GM18505 (cell line): ENCODE measurements around the gene RTEL1.
A peak's percentile ranks its signal among the peaks of the same experiment; 100 is the strongest.

Source experiments
- ATAC-seq: cut with Tn5 transposase; IDR thresholded peaks from one replicate; pipeline ENCODE4 v1.9.1; 2021; ENCODE audit not compliant: unreplicated experiment
- POLR2A ChIP-seq: IDR thresholded peaks from 4 replicates; pipeline ENCODE4 v1.6.1; 2011; ENCODE audit warnings: borderline replicate concordance; ENCODE audit not compliant: insufficient read depth, insufficient read length; ENCODE audit errors: extremely low read depth

RTEL1 gene

GRCh38 chr20:63736893-63737694 is 79.0 kb downstream of the RTEL1 start:
- no peak for ATAC-seq
- TF ChIP-seq POLR2A, result peak; percentile 10

GRCh38 chr20:63737695-63737944 is 79.5 kb downstream of the RTEL1 start:
- no peak for ATAC-seq
- TF ChIP-seq POLR2A, result no peak

DNA sequence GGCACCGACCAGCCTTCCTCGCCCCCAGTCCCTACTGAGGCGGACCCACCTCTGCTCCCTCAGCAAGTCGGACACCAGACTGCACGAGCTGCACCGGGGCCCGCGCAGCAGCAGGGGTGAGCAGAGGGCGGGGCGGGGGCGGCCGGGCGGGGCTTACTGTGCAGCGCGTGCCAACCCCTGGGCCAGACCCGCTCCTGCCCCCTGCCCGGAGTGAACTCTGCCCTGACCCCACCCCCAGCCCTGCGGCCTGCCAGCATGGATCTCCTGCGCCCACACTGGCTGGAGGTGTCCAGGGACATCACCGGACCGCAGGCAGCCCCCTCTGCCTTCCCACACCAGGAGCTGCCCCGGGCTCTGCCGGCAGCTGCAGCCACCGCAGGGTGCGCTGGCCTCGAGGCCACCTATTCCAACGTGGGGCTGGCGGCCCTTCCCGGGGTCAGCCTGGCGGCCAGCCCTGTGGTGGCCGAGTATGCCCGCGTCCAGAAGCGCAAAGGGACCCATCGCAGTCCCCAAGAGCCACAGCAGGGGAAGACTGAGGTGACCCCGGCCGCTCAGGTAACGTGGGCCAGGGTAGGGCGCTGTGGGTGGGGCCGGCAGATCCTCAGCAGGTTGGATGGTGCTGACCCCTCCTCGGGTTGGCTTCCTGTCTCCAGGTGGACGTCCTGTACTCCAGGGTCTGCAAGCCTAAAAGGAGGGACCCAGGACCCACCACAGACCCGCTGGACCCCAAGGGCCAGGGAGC is 80.0 kb downstream of the RTEL1 start:
- ATAC-seq, result no peak
- peak; percentile 44 for TF ChIP-seq POLR2A

DNA sequence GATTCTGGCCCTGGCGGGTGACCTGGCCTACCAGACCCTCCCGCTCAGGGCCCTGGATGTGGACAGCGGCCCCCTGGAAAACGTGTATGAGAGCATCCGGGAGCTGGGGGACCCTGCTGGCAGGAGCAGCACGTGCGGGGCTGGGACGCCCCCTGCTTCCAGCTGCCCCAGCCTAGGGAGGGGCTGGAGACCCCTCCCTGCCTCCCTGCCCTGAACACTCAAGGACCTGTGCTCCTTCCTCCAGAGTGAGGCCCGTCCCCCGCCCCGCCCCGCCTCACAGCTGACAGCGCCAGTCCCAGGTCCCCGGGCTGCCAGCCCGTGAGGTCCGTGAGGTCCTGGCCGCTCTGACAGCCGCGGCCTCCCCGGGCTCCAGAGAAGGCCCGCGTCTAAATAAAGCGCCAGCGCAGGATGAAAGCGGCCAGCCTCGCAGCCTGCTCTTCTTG is 80.6 kb downstream of the RTEL1 start:
- ATAC-seq, result no peak
- TF ChIP-seq POLR2A, result no peak

- ATAC-seq, result peak; percentile 31
- peak; percentile 34 for TF ChIP-seq POLR2A
Measured at GRCh38 chr20:63739130-63740069, 81.3 kb downstream of the RTEL1 start, which contains the start of gene SLC2A4RG. Gene SLC2A4RG (plus strand): TSS chr20:63739776. CDS start chr20:63739913, 137 bp downstream.

DNA sequence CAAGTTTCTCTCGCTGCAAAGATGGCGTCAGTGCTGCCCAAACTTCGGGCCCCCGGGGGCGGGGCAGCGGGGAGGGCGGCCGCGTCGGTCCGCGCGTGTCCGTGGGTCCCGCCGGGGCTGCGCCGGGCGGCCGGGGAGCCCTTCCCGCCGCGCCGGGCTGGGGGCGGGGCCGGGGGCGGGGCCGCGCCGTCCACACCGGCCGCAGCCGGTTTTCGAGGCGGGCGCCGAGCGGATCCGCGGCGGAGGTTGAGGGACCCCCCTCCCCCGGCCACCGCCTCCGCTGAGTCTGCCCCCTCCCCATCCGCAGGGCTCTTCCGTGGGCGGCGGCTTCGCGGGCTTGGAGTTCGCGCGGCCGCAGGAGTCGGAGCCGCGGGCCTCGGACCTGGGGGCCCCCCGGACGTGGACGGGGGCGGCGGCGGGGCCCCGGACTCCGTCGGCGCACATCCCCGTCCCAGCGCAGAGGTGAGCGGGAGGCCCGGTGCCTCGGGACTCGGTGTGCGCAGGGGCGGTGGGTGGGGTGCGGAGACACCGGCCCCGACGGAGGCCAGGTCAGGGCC is 82.0 kb downstream of the RTEL1 start:
- peak; percentile 14 for ATAC-seq
- peak; percentile 28 for TF ChIP-seq POLR2A

DNA sequence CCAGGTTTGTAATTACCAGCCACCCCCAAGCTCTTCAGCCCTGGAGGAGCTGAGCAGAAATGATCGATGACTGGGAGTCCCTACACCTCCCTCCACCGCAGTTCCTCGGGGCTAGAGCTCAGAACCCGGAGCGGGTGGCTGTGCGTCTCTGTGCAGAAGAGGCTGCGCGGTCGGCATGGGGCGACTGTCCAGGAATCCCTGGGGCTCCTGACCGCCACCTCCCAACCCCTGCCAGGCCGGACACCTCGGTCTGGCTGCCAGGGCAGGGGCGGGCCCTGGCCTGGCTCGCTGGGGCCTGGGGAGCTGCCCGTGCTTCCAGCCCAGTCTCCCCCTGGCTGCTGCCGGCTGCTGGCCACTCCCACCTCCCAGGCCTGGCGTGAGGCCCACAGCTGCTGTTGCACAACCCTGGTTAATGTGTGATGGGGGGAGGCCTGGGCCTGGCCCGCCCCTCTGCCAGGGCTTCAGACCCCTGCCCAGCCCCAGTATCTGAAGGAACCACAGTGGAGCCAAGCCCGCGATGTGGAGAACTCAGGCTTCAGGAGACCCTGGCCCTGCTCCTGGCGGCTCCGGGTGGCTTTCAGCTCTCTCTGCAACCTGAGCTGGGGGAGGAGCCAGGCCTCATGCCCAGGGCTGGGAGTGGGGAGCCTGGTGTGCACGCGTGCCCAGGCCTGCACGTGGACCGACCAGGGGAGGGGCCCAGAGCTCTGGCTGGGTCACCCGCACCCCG is 82.7 kb downstream of the RTEL1 start:
- ATAC-seq, result no peak

DNA sequence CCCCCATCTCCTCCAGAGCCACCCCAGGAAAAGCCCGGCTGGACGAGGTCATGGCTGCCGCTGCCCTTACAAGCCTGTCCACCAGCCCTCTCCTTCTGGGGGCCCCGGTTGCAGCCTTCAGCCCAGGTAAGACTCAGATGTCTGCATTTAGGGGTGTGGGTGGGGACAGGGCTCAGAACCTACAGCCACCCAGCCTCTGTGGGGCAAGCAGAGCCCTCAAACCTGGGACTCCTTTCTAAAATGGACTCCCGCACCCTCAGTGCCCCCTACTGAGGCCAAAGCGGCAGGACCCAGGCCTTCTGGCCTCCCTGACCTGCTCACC is 83.2 kb downstream of the RTEL1 start:
- no peak for TF ChIP-seq POLR2A
- no peak for ATAC-seq

More for the DNA sequence above, 82.7 kb downstream of the RTEL1 start:
- no peak for TF ChIP-seq POLR2A

- no peak for TF ChIP-seq POLR2A
- ATAC-seq, result no peak
Measured at GRCh38 chr20:63741676-63742380, 83.7 kb downstream of the RTEL1 start.

- TF ChIP-seq POLR2A, result no peak
- ATAC-seq, result no peak
Measured at GRCh38 chr20:63742381-63743024, 84.4 kb downstream of the RTEL1 start.

GRCh38 chr20:63743210-63743970 is 85.3 kb downstream of the RTEL1 start:
- TF ChIP-seq POLR2A, result no peak
- no peak for ATAC-seq
